K562 (cell line): Measurements from ENCODE around the gene VWA5B1. TPM values are rescaled to one million over a fixed set of nuclear protein-coding genes. Genes with fewer than 3 reads are reported as not detected.

Source experiments
- ATF7 ChIP-seq: fragments of 450-650 bp; IDR thresholded peaks from 2 replicates; pipeline ENCODE4 v1.7.1; 2014; ENCODE audit warnings: mild to moderate bottlenecking, moderate library complexity
- HEY1 ChIP-seq: fragments of 250-450 bp; sonication (Bioruptor Pico); IDR thresholded peaks from 2 replicates; pipeline ENCODE4 v1.5.0; 2020; ENCODE audit warnings: mild to moderate bottlenecking, moderate library complexity, borderline replicate concordance
- MEIS2 ChIP-seq: fragments of 450-650 bp; IDR thresholded peaks from 2 replicates; pipeline ENCODE4 v1.6.1; 2014; ENCODE audit warnings: mild to moderate bottlenecking; ENCODE audit not compliant: partially characterized antibody
- ZFP36 ChIP-seq: fragments of 150-350 bp; IDR thresholded peaks from 2 replicates; pipeline ENCODE4 v1.6.1; 2018; ENCODE audit warnings: low read length, low read depth; ENCODE audit not compliant: partially characterized antibody
- polyA plus RNA-seq, 8 experiments: library from polyadenylated mRNA; depleted of rRNA in 4 of 8; stranded (reverse) in 5 of 8; unstranded in 3 of 8; fragments of >200 nt; fragmentation: Nextera tagmentation in 2 of 8; fragmentation: Illumina TruSeq in 1 of 8; extraction: Ambion mirVana in 2 of 8; extraction: Trizol in 1 of 8; gene quantifications; 2 replicates each; pipeline versions ENCODE4 v1.2.1 to v1.2.3, GENCODE V29; 2011 to 2014; ENCODE audit warnings: inconsistent platforms in 1 of 8, missing spikeins in 1 of 8
- total RNA-seq, 7 experiments: library from RNA; depleted of rRNA in 6 of 7; stranded (reverse); fragments of >200 nt in 6 of 7; fragmentation: Illumina TruSeq in 2 of 7; extraction: Trizol in 2 of 7; gene quantifications; 2 replicates each; pipeline versions ENCODE4 v1.2.1 to v1.2.3, GENCODE V29; 2011 to 2021; ENCODE audit warnings: low replicate concordance in 1 of 7
- TF ChIP-seq, protein P1 (sequence below), 2 experiments: fragments of 450-650 bp in 1 of 2; sonication (generic) in 1 of 2; formaldehyde crosslinking in 1 of 2; IDR thresholded peaks in 1 of 2; conservative IDR thresholded peaks in 1 of 2; 2 replicates each; pipeline versions ENCODE4 v1.6.1 to v1.8.1; 2016 to 2023; ENCODE audit warnings: mild to moderate bottlenecking in 2 of 2, moderate library complexity in 2 of 2, inconsistent platforms in 1 of 2, missing genetic modification reagents in 1 of 2
- TF ChIP-seq, protein P2 (sequence below): fragments of 450-650 bp; IDR thresholded peaks from 2 replicates; pipeline ENCODE4 v1.6.1; 2016
- TF ChIP-seq, protein P3 (sequence below), 2 experiments: fragments of 450-650 bp; IDR thresholded peaks; 2 replicates each; pipeline ENCODE4 v1.6.1; 2018; ENCODE audit warnings: mild to moderate bottlenecking in 2 of 2, low read depth in 1 of 2; ENCODE audit not compliant: partially characterized antibody in 2 of 2
- TF ChIP-seq, protein P4 (sequence below): sonication (generic); formaldehyde crosslinking; IDR thresholded peaks from 2 replicates; pipeline ENCODE4 v1.8.1; 2023; ENCODE audit warnings: missing genetic modification reagents, mild to moderate bottlenecking, borderline replicate concordance

The VWA5B1 gene
- total and polyA plus RNA-seq, 9 of the 15 experiments (the other 6 are each of a cell fraction or from before 2014, with no cell fraction given) = not detected

DNA sequence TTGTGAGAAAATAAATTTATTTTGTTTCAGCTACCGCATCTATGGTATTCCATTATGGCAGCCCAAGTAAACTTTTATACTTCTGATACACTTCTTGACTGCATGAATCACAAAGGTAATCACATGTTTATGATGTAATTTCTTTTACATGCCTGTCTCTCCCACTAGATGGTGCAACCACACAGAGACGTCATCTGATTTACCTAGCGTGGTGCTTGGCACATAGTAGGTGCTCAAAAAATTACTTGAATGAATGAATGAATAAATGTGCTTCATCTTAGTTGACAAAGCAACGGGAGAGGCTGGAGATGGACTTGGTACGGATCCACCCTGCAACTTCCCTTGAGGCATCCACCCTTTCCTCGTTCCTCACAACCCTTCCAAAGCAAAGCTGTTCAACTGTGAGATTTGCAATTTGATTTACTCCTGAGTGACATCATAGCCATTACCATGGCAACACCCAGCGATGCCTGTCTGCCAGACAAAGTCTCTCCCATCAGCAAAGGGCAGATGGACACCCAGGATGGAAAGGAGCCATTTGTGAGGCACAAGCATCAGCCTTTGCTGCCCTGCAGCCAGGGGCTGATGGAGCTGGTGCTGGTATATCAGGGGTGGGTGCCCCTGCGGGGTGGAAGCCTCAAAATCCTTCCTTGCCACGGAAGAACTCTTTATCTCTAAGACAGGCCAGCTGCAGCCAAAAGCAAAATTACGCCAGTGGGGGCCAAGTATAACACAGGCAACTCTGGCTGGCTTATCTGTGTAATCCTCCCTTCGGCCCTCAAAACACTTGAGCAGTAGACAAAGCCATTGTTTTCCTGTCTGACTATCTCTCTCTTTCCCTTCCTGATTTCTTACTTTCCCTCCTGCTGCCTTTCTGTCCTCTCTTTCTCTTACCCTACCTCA lies 18.9 kb upstream of the VWA5B1 start (continued):
- TF ChIP-seq, protein P1, sequence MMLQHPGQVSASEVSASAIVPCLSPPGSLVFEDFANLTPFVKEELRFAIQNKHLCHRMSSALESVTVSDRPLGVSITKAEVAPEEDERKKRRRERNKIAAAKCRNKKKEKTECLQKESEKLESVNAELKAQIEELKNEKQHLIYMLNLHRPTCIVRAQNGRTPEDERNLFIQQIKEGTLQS (IDR thresholded peaks at IDR 0.05) = peak; percentile 63
- TF ChIP-seq, protein P1 (CRISPR knock-in tag; conservative IDR thresholded peaks at IDR 0.05) = no peak
- TF ChIP-seq, protein P2, sequence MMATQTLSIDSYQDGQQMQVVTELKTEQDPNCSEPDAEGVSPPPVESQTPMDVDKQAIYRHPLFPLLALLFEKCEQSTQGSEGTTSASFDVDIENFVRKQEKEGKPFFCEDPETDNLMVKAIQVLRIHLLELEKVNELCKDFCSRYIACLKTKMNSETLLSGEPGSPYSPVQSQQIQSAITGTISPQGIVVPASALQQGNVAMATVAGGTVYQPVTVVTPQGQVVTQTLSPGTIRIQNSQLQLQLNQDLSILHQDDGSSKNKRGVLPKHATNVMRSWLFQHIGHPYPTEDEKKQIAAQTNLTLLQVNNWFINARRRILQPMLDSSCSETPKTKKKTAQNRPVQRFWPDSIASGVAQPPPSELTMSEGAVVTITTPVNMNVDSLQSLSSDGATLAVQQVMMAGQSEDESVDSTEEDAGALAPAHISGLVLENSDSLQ = peak; percentile 22; the same call in 1 of the 2 replicates
- TF ChIP-seq, protein P3, sequence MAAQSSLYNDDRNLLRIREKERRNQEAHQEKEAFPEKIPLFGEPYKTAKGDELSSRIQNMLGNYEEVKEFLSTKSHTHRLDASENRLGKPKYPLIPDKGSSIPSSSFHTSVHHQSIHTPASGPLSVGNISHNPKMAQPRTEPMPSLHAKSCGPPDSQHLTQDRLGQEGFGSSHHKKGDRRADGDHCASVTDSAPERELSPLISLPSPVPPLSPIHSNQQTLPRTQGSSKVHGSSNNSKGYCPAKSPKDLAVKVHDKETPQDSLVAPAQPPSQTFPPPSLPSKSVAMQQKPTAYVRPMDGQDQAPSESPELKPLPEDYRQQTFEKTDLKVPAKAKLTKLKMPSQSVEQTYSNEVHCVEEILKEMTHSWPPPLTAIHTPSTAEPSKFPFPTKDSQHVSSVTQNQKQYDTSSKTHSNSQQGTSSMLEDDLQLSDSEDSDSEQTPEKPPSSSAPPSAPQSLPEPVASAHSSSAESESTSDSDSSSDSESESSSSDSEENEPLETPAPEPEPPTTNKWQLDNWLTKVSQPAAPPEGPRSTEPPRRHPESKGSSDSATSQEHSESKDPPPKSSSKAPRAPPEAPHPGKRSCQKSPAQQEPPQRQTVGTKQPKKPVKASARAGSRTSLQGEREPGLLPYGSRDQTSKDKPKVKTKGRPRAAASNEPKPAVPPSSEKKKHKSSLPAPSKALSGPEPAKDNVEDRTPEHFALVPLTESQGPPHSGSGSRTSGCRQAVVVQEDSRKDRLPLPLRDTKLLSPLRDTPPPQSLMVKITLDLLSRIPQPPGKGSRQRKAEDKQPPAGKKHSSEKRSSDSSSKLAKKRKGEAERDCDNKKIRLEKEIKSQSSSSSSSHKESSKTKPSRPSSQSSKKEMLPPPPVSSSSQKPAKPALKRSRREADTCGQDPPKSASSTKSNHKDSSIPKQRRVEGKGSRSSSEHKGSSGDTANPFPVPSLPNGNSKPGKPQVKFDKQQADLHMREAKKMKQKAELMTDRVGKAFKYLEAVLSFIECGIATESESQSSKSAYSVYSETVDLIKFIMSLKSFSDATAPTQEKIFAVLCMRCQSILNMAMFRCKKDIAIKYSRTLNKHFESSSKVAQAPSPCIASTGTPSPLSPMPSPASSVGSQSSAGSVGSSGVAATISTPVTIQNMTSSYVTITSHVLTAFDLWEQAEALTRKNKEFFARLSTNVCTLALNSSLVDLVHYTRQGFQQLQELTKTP (IDR thresholded peaks at IDR 0.05; ENCODE audit: low read depth in 1 of 2, partially characterized antibody in 2 of 2) = no peak
- no peak for TF ChIP-seq HEY1
- TF ChIP-seq, protein P4, sequence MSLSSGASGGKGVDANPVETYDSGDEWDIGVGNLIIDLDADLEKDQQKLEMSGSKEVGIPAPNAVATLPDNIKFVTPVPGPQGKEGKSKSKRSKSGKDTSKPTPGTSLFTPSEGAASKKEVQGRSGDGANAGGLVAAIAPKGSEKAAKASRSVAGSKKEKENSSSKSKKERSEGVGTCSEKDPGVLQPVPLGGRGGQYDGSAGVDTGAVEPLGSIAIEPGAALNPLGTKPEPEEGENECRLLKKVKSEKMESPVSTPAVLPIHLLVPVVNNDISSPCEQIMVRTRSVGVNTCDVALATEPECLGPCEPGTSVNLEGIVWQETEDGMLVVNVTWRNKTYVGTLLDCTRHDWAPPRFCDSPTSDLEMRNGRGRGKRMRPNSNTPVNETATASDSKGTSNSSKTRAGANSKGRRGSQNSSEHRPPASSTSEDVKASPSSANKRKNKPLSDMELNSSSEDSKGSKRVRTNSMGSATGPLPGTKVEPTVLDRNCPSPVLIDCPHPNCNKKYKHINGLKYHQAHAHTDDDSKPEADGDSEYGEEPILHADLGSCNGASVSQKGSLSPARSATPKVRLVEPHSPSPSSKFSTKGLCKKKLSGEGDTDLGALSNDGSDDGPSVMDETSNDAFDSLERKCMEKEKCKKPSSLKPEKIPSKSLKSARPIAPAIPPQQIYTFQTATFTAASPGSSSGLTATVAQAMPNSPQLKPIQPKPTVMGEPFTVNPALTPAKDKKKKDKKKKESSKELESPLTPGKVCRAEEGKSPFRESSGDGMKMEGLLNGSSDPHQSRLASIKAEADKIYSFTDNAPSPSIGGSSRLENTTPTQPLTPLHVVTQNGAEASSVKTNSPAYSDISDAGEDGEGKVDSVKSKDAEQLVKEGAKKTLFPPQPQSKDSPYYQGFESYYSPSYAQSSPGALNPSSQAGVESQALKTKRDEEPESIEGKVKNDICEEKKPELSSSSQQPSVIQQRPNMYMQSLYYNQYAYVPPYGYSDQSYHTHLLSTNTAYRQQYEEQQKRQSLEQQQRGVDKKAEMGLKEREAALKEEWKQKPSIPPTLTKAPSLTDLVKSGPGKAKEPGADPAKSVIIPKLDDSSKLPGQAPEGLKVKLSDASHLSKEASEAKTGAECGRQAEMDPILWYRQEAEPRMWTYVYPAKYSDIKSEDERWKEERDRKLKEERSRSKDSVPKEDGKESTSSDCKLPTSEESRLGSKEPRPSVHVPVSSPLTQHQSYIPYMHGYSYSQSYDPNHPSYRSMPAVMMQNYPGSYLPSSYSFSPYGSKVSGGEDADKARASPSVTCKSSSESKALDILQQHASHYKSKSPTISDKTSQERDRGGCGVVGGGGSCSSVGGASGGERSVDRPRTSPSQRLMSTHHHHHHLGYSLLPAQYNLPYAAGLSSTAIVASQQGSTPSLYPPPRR (CRISPR knock-in tag) = no peak
- no peak for TF ChIP-seq ZFP36
- peak; percentile 64; the same call in 1 of the 2 replicates for TF ChIP-seq ATF7
- TF ChIP-seq MEIS2 = peak; percentile 3
